GM23338 (cell line): ENCODE measurements around the gene WNT10A.

ENCODE experiments used
- CREB1 ChIP-seq: fragments of 250-450 bp; sonication (Bioruptor Pico); IDR thresholded peaks from 2 replicates; pipeline ENCODE4 v1.5.0; 2020; ENCODE audit warnings: low read depth, mild to moderate bottlenecking, moderate library complexity
- CTCF ChIP-seq, 2 experiments: fragments of 200-600 bp in 1 of 2; sonication (generic) in 1 of 2; conservative IDR thresholded peaks; 2 replicates each; pipeline versions ENCODE4 v1.5.1 to v1.6.1; 2016 to 2017; ENCODE audit warnings: antibody characterized with exemption in 2 of 2, low read depth in 2 of 2, mild to moderate bottlenecking in 2 of 2, moderate library complexity in 1 of 2
- ETS1 ChIP-seq: IDR thresholded peaks from 2 replicates; pipeline ENCODE4 v1.6.1; 2016; ENCODE audit warnings: antibody characterized with exemption
- EZH2 ChIP-seq: fragments of 200-600 bp; sonication (generic); IDR thresholded peaks from one replicate; pipeline ENCODE4 v1.8.0; 2017; ENCODE audit warnings: antibody characterized with exemption, mild to moderate bottlenecking, low read depth; ENCODE audit not compliant: unreplicated experiment
- EZH2phosphoT487 ChIP-seq: fragments of 200-600 bp; sonication (generic); IDR thresholded peaks from one replicate; pipeline ENCODE4 v1.8.1; 2018; ENCODE audit warnings: antibody characterized with exemption; ENCODE audit not compliant: unreplicated experiment
- JUNB ChIP-seq: IDR thresholded peaks from one replicate; pipeline ENCODE4 v1.6.1; 2016; ENCODE audit warnings: antibody characterized with exemption; ENCODE audit not compliant: unreplicated experiment
- NANOG ChIP-seq: IDR thresholded peaks from 2 replicates; pipeline ENCODE4 v1.6.1; 2016; ENCODE audit warnings: antibody characterized with exemption, borderline replicate concordance
- POLR2AphosphoS5 ChIP-seq: IDR thresholded peaks from 2 replicates; pipeline ENCODE4 v1.6.1; 2016; ENCODE audit warnings: antibody characterized with exemption, low read depth
- ZNF114 ChIP-seq: fragments of 250-450 bp; sonication (Bioruptor Pico); IDR thresholded peaks from 2 replicates; pipeline ENCODE4 v1.5.0; 2020; ENCODE audit warnings: mild to moderate bottlenecking, moderate library complexity
- ZNF462 ChIP-seq: fragments of 250-450 bp; sonication (Bioruptor Pico); IDR thresholded peaks from 2 replicates; pipeline ENCODE4 v1.5.0; 2020; ENCODE audit warnings: mild to moderate bottlenecking, moderate library complexity
- TF ChIP-seq, protein P1 (sequence below): IDR thresholded peaks from one replicate; pipeline ENCODE4 v1.6.1; 2018; ENCODE audit warnings: antibody characterized with exemption; ENCODE audit not compliant: unreplicated experiment

DNA sequence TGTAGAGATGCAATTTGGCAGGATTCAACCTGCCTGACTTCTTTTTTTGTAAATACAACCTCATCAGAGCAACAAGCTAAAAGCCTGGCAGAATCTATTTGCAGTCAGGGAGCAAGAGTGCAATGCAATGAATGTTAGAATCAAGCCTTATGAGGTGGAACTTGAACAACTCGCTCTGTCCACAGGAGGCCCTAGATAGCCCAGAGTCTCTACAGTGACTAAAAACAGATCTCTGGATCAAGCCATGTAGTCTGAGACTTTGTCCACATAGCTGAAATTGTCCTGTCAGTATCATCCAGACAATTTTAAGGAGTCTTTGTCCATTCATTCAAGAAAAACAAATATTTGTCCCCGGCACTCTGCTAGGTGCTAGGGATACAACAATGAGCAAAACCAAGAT is 46.8 kb downstream of the WNT10A start:
- TF ChIP-seq CTCF (conservative IDR thresholded peaks at IDR 0.05; ENCODE audit: low read depth in 2 of 2) (no peak), EZH2 (no peak), JUNB (no peak), POLR2AphosphoS5 (no peak), EZH2phosphoT487 (no peak), ZNF462 (no peak), CREB1 (no peak), ETS1 (no peak), ZNF114 (CRISPR knock-in tag) (no peak), NANOG (no peak)
- TF ChIP-seq, protein P1, sequence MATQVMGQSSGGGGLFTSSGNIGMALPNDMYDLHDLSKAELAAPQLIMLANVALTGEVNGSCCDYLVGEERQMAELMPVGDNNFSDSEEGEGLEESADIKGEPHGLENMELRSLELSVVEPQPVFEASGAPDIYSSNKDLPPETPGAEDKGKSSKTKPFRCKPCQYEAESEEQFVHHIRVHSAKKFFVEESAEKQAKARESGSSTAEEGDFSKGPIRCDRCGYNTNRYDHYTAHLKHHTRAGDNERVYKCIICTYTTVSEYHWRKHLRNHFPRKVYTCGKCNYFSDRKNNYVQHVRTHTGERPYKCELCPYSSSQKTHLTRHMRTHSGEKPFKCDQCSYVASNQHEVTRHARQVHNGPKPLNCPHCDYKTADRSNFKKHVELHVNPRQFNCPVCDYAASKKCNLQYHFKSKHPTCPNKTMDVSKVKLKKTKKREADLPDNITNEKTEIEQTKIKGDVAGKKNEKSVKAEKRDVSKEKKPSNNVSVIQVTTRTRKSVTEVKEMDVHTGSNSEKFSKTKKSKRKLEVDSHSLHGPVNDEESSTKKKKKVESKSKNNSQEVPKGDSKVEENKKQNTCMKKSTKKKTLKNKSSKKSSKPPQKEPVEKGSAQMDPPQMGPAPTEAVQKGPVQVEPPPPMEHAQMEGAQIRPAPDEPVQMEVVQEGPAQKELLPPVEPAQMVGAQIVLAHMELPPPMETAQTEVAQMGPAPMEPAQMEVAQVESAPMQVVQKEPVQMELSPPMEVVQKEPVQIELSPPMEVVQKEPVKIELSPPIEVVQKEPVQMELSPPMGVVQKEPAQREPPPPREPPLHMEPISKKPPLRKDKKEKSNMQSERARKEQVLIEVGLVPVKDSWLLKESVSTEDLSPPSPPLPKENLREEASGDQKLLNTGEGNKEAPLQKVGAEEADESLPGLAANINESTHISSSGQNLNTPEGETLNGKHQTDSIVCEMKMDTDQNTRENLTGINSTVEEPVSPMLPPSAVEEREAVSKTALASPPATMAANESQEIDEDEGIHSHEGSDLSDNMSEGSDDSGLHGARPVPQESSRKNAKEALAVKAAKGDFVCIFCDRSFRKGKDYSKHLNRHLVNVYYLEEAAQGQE: no peak
